DMS 273 treated with DMSO at 0.1 percent for 48 hours (cell line): Measurements from ENCODE around the gene TAF1D.
"Not testable (repeated sequence)": the region's sequence is repeated elsewhere in the genome, so short reads cannot be mapped to it uniquely, and the experiment has no call there.

ENCODE experiments used
- DNase-seq: peaks from one replicate; lab custom pipeline; 2025; lab: John Stamatoyannopoulos, UW

Gene TAF1D

DNA sequence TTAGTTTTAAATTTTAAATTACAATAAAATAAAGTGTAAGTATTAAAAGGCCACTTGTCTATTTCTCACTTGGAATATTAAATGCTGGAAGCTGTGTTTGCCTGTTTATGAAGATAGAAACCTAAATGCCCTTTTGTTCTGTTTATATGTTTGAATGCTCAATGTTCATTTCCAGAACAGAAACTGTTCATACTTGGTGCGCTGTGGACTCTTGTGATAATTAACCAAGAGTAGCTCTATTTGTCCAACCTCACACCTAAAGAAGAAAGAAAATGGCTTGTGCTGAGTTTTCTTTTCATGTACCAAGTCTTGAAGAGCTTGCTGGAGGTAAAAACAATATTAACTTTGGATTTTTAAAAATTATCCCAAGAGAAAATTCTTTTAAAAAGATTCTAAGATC, 5.8 kb upstream of the TAF1D start:
- DNase-seq, result no peak

DNA sequence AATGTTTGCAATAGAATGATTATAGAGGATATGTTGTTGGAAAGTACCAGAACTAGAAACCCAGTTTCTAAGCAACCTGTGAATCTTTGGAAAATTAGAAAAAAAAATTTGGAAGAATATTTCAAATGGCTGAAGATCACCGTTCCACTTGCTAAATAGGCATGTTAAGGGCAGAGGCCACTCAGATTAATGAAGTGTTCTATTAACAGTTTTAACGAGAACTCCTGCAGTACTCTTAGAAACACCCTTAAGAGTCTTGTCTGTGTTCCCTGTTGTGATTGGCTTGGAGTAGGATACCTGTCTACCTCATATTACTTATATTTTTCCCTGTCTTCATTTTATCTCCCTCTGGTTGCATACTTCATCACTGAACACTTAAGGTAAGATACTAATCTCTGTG, 4.8 kb upstream of the TAF1D start:
- no peak for DNase-seq

DNA sequence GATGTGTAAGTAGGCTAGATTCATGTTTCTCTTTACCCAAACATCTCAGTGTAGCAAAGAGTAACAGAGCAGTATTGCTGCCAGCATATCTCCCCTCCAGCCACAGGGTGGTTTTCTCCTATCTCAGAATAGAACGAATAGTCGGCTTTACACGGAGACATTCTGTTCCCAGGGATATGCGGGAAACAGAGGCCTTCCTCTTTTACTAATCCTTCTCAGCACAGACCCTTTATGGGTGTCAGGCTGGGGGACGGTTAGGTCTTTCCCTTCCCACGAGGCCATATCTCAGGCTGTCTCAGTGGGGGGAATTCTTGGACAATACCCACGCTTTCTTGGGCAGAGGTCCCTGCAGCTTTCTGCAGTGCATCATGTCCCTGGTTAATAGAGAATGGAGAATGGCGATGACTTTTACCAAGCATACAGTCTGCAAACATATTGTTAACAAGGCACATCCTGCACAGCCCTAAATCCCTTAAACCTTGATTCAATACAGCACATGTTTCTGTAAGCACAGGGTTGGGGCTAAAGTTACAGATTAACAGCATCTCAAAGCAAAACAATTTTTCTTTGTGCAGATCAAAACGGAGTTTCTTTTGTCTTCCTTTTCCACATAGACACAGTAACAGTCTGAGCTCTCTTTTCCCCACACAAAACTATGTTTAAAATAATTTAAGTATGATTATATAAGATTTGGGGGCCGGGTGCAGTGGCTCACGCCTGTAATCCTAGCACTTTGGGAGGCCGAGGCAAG, 3.9 kb upstream of the TAF1D start:
- not testable (repeated sequence) for DNase-seq

DNA sequence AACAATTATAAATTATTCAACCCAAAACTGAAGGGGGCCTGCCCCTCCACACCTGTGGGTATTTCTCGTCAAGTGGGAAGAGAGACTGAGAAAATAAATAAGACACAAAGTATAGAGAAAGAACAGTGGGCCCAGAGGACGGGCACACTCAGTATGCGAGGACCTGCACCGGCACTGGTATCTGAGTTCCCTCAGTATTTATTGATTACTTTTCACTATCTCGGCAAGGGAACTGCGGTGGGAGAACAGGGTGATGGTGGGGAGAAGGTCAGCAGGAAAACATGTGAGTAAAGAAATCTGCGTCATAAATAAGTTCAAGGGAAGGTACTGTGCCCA, 3.3 kb upstream of the TAF1D start:
- no peak for DNase-seq

DNA sequence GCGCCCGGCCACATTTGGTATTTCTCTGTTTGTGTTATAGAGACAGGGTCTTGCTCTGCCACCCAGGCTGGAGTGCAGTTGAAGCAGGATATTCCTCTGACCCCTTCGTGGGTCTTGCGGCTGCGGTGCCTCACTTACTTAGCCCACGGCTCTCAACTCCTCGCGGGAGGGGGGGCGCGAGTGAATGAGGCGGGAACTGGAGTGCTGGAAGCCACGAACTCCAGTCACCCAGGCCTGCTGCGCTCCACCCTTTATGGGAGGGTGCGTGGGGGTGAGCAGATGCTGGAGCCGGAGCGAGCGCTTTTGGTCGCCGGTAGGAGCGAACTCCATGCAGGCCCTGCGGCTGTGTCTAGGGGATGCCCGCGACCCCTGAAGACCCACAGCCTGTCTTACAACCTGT, 2.0 kb upstream of the TAF1D start:
- DNase-seq, result no peak

DNA sequence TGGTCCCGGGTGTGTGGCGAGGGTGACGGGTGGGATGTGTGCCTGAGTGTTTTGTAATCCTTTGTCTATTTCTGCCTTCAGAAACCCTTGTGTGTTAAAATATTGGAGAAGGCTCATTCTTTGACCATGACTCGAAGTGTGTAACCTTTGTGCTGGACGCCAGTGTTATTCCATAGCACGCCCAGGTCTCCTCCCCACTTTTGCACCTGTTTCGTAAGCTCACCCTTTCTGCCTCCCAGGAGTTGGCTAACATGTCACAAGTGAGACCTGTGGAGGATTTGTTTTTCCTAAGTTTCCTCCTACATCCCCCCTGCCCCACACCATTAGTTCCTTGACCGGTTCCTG, 559 bp upstream of the TAF1D start:
- no peak for DNase-seq

DNA sequence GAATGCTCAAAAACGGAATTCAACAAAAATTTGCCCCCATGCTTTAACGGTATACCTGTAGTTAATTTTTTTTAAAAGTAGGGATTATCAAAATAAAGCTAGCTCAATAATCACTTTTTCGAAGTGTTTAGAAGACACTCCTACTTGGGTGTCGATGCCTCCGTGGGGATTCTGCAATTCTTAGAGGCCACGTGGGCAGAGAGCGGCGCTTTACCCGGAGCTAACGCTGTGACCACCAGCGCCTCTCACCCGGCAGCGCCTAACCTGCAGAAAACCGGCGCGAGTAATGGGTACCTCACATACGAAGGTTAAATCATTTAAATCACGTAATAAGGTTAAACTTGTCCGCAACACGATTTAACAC, 583 bp downstream of the TAF1D start:
- DNase-seq, result no peak

DNA sequence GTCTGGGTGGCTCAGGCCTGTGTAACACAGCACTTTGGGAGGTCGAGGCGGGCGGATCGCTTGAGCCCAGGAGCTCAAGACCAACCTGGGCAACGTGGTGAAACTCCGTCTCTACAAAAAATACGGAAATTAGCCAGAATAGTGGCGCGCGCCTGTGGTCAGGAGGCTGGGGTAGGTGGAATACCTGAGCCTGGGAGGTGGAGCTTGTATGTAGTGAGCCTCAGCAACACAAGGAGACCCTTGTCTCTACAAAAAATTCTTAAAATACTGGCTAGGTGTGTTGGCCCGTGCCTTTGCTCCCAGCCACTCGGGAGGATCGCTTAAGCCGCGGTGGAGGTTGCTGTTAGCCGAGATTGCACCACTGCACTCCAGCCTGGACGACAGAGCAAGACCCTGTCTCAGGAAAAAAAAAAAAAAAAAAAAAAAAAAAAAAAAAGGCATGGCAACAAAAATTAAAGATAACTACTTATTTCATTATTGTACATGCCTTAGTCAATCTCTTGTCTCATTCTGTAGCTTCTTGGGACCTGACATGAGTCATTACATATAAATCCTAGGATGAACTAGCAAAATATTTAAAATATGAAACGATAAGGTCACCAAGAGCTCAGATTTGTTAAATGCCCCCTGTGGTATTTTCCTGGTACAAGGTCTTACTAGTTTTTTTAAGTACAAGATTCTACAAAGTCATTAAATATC, 1.1 kb downstream of the TAF1D start:
- DNase-seq, result no peak

DNA sequence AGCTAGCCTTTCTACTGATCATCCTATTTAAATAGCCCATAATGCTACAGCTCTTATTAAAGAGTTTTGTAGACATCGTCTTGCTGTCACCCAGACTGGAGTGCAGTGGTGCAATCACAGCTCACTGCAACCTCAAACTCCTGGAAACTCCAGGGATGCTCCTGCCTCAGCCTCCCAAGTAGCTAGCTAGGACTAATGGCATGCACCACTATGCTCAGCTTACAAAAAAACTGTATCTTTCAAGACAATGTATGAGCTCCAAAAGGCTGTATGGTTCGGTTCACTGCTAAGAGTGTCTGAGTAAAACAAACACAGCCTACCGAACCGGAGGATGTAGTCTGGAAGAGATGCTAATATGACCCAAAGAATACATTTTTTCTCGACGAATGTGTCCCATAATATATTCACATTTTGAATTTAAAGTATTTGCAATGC, 2.6 kb downstream of the TAF1D start:
- DNase-seq, result no peak

DNA sequence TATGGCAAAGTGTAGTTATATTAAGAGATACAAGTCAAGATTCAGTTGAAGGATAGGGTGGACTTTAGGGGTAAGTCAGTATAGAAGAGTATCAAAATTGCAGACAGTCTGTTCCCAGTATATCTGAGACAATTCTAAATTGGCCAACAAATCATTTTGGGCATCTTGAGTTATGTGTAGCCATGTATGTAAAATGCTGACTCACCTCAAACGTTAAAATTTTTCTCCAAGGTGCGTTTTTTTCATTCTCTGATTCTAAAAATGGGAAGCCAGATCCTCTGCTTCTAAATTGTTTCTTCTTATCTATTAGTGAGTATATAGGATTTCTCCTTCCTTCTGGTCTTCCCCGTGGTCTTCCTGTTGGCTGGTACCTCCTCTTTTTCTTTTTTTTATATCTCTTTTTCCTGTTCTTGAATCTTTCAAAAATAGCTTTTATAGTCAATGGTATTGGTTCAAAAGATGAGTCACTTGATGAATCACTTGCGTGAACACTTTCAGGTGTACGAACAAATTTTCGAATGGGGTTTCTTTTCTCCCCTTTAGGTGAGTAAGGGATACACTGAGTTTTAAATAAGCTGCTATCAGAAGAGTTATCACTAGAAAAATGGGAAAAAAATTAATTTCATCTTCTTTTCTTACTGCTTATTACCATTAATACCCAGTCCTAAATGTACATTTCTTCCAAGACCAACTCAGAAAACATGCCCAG, 3.2 kb downstream of the TAF1D start:
- no peak for DNase-seq

DNA sequence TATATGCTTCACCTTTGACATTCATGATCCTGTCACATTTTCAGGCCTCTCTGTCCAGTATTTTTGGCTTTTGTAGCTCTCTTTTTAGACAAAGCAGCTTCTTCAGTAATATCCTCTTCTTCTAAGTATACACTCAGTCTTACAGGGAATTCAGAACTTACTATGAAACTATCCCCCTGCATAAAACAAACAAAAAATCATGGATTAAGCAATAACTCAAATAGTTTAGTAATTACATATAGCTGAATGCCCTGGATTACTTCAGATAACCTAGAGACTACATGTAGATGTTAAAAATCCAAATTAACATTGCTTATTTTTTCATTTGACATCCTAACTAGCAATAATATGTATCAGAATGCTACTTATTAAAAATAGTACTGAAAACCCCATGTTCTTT, 5.2 kb downstream of the TAF1D start:
- DNase-seq, result no peak

DNA sequence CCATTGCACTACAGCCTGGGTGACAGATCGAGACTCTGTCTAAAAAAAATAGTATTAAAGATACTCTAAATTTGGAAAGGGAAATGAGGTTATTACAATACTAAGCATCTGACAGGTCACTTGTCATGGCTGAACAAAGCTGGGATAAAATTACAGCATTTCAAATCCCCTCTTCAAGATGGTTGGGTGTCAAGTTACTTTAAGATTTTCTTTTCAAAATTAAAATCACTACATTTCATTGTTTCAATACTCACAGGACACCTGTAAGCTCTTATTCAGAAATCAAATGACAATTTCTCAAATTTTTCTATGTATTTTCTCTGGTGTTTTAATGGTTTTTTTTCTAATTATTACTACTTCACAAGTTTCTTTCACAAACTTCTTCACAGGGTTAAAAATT, 5.7 kb downstream of the TAF1D start:
- DNase-seq, result no peak

DNA sequence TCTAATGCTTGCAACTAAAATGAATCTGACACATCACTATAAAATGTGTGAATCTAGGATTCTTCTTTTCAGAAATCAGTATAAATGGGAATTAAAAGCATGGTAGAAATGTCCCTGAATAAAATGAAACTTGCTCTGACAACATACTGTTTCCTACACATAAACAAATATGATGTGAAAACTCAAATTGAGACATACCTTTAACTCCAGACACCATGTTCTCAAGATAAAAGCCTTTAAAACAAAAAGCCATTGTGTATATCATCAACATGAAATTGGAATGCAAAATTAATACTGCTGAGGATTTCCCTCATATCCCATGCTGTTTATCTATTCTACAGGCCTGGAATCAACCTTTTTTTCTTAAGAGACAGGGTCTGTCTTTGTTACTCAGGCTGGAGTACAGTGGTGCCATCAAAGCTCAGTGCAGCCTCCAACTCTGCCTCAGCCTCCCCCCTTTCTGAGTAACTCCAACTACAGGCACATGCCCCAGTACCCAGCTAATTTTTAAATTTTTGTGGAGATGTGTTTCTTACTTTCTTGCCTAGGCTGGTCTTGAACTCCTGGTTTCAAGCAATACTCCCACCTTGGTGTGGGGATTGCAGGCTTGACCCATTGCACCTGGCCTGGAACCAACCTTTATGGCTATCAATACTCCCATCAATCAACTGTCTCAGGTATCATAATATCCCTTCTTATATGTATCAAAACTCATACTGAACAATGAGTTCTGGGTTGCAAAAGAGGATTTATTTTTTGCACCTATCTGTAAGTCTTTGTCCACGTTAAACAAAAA, 6.7 kb downstream of the TAF1D start:
- DNase-seq, result no peak

DNA sequence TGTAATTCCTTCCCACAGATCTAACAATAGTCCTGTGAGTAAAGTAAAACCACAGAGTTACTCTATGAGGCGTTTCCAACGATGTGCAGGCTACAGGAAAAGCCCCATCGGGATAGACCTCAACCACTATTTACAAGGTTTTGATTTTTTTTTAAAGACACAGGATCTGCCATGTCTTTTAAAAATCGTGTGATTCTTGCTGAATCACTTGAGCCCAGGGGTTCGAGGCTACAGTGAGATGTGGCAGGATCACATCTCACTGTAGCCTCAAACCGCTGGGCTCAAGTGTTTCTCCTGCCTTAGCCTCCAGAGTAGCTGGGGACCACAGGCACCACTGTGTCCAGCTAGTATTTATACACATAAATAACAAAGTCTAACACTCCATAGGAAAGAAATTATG, 7.8 kb downstream of the TAF1D start:
- no peak for DNase-seq

DNA sequence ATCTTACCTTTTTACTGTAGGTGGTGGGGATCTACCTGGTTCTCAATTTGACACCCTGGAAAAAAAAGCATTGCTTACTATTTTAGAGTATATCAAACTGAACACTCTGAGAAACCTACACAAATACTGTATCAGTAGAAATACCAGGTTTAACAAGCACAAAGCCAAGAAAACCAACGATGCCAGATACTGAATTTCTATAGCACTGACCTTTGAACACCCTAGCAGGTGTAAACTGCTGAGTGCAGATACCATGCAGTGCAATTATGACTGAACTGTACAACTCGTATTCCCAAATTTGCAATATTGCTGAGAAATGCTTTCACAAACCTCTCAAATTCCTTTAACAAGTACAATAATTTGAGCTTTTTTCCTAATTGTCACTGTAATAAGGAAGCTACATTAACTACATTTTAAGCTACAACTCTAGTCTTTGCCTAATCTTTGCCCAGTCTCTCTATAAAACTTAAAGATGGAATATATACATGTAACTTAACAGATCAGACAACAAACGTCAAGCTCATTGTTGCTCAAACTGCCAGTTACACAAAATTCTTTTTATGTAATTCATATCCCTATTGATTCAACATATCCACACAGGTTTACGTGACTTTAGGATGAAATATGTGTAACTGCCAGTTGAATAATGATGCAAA, 8.9 kb downstream of the TAF1D start:
- no peak for DNase-seq

DNA sequence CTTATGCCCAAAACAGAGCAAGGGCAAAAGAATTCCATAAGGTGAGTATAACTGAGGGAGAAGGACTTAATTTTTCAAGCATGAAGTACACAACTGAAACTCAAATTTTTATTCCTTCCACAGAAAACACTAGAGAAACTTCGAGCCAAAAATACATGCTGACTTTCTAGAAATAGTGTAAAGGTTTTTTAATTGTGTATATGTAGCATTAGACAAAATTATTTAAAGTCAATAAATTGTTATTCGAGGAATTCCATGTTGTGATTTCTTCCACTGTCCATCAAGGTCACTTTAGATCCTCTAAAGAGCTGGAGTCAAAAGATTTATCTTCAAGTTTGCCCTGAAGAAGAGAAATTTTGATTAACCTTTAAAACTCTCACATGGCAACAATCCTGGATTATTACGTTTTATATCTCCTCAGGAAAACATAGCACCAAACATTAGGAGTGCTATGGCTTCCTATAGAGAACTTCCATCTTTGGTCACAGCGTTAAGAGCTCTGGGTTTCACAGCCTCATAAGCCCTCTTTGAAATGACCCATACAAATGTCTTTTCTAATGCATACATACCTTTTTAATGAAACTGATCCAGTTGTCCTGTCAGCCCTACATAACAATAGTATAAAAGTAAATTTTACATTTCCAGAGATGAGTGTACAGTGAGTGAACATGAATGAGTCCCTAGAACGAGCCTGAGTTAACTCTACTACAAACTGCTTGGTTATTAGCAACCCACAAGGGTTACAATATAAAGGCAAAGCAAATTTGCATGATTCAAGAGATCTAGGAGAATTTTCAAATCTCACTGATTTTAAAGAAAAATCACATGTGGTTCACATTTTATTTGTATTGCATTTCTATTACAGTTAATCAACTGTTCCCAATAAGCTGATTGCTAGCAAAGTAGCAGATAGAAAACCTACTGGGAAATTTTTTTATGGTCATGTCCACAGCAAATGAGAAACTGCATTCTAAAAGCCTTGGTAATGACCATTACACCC, 10.9 kb downstream of the TAF1D start:
- no peak for DNase-seq

DNA sequence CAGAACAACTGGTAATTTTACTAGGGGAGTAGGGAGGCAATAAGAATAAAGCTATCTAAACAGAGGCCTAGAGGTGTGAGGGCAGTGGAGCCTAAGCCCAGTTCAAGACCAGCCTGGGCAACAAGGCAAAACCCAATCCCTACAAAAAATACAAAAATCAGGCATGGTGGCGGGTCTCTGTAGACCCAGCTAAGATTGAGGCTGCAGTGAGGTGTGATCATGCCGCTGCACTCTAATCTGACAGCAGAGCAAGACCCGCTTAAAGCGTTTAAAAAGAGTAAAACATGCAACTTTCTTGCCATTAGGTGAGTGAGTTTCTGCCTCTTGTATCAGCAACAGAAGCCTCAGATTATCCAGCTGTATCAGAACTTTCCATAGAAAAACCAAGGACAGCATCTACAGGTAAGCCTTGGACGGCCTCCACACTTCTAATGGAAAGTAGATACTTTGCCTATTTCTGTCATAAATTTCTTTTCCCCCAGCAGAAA, 12.1 kb downstream of the TAF1D start:
- DNase-seq, result no peak

DNA sequence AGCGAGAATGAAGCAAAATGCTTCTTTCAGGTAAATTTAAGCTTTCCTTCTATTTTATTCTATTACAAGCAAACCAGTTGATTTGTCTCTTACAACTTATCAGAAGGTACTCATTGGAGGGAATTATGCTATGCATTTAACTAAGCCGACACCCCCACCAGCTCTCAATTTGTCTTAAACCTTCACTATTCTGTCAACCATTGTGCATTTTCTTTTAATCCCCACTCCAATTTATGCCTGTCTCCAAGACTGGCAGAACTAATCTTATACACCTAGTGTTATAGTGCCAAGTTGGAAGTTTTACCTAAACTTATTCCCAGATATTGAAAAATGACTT, 12.5 kb downstream of the TAF1D start:
- no peak for DNase-seq

DNA sequence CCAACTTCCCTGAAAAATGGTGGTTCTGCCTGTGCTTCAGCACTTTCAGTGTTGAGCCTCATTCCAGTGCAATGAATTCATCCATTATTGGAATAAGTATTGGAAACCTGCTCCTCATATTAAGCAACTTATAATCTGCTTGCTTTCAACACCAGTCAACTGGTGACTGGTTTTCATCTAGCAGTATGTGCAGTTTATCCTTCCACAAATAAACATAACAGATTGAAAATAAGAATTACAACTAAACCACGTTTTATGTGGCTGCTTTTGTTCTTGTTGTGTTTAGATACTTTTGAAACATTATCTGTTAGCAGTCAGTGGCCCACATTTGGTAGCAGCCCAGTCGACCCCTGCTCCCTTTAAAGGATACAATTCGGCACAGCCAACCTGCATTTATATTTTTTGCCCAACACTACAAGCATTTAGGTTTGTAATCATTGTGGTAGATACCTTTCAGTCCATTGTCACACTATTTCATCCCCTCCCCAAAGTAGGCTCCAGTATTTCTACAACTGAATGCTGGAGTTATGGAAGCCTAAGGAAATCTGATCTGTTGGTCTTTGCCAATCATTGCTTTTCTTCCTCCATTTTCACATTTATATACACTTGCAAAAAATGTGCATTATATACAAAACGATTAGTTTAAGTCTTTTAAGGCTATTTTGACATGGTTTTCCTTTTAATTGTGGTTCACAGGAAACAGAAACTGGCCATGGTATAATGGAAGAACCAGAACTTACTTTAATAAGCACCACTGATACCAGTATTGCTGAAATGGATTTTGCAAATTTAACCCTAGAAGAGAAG, 13.1 kb downstream of the TAF1D start:
- DNase-seq, result no peak

DNA sequence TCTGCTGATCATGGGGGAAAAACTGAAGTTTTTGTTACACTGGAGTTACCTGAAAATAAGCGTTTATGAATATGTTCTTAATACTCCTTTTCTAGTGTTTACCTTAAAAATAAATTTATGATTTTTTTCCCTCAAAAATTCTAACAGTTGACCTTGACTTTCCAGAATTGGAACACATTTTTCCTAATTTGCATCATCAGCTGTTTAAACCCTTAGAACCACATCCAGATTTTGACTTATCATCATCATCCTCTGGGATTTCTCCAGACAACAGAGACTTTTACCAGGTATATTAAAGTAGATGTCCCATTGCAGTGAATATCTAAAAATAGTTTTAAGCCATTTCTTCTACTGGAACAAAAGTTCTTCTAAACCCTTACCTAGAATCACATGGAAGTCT, 17.2 kb downstream of the TAF1D start:
- DNase-seq, result no peak
